GM21390 (cell line): ENCODE data around the gene C4orf50.
A peak's percentile ranks its signal among the peaks of the same experiment; 100 is the strongest.
"Not testable (repeated sequence)": the region's sequence is repeated elsewhere in the genome, so short reads cannot be mapped to it uniquely, and the experiment has no call there.

Source experiments
- ATAC-seq: cut with Tn5 transposase; IDR thresholded peaks from one replicate; pipeline ENCODE4 v1.9.1; 2021; ENCODE audit not compliant: unreplicated experiment

The C4orf50 gene

DNA sequence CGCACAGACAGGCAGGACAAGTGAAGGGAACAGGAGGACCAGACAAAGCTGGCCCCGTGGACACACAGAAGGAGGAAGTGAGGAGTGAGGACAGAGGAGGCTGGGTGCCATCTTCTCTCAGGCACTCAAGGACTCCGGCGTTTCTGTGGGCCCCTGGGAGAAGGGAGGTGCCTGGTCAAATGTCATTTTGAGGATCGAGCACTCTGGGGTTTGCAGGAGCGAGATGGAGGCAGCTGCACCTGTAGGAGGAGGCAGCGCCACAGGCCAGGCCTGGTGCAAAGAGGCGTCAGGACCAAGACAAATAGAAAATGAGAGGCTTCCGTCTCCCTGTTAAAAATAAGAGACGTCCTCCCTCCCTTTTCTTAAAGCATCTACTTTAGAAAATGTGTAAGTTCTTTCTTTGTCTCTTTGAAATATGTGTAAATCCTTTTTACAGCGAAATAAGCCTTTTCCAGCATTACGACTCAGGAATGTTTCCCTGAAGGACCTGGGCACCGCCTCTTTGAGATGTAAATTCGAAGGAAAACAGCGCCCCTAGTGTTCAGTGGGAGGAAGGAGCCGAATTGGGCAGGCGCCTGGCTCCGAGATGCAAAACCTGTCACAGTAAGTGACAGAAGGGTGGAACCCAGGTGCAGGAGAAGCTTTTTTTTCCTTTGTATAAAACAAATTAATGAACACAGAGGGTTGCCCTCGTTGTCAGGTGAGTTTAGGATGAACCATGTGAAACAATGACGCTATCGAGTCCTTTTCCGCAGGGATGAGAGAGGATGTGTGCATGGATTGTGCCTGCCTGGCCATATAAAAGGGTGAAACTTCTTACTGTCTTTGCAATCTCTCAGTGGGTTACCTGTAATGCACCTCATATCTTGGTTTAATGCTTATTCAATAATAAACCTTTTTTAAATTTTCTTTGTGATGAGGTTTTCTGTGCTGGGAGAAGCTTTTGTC is 1.4 kb upstream of the C4orf50 start:
- no peak for ATAC-seq

DNA sequence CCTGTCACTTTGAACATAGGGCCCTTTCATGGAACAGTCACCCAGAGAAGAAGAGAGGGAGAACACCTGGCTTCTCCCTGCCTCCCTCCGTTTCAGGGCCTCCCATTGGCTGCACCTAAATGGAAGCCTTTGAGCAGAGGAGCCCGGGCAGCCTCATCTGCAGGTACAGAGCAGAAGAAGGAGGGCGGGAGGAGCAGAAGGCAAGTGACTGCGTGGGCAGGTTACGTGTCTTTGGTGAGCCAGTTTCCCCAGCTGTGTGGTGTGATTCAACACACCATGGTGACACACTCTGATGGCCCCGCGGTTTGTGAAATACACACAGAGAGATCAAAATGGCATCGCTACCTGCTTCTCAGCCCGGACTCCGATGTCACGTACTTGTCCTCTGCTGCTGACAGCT is 431 bp downstream of the C4orf50 start:
- ATAC-seq, result no peak

DNA sequence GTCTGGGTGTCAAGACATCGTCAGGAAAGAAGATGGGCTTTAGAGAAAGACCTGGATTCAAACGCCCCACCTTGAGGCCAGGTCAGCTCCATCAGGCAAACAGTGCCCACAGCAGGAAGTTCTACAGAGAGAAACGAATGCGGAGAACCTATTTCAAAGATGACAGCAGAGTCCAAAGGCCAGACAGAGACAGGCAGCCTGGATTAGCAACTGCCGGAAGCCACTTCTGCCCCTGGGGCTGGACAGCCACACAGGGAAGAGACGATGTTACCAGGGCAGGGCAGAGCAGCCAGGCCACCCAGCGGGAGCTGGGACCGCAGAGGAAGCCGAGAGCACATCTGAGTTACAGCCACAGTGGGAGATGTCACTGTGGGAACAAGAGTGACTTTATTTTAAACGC is 1.2 kb downstream of the C4orf50 start:
- no peak for ATAC-seq

DNA sequence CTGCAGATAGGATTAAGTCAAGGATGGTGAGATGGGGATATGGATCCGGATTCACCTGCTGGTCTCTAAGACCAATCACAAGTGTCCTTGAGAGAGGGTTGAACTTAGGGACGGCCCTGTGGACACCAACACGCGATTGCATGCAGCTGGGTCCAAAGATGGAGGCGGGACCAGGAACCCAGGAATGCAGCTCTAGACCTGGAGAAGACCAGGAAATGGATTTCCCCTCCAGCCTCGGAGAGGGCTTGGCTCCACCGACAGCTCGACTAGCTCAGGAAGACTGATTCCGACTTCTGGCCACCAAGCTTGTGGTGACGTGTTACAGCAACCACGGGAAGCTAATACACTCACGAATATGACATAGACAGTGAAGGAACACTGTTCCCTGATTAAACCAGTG is 4.7 kb downstream of the C4orf50 start:
- no peak for ATAC-seq

DNA sequence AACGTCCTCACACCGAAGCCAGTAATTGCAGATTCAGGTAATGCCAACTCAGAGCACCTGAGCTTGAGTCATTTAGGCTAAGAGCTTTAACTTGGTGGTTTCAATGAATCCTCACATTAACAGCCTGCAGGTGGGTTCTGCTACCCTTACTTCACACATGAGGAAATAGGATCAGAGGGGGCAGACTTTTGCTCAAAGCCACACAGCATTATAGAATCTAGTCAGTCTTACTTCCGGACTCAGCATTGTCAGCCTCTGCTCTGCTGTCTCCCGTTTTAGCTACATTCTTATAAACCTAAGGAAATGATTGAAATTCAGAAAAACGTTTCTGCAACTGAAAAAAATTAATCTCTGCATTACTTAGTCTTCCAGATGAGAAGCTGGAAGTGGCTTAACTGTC is 6.0 kb downstream of the C4orf50 start:
- no peak for ATAC-seq

DNA sequence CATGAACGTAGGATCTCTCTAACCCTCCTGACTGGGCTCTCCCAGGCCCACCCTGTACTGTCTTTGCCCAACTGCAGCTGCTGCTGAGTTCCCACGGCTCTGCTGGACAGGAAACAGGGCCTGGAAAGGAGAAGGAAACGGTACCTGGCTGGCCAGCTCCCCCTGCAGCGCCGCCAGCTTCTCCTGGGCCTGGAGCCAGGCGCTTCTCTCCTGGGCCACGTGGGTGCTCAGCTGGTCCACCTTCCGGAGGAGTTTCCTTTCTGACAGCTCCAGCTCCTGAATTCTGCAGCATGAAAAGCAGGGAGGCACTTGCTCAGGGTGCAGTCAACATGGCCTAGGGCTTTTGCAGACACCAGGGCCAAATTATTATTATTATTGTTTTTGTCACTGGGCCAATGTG is 6.5 kb downstream of the C4orf50 start:
- no peak for ATAC-seq

DNA sequence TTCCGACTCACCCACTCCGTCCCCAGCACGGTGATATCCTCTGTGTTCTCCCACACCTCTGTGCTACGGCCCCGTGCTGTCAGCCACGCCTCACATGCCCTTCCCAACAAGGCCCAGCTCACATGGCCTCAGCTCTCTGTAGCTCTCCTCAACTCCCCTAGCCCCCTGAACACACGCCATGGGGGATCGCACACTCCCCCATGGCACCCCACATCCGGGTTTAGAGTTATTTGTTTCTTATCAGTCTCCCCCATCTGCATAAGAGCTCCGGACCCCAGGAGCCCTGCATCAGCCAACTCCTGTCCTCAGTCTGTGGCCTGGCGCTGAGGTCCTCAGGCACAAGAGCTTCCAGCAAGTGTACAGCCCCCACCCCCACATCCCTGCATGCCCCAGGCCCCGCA is 7.0 kb downstream of the C4orf50 start:
- no peak for ATAC-seq

DNA sequence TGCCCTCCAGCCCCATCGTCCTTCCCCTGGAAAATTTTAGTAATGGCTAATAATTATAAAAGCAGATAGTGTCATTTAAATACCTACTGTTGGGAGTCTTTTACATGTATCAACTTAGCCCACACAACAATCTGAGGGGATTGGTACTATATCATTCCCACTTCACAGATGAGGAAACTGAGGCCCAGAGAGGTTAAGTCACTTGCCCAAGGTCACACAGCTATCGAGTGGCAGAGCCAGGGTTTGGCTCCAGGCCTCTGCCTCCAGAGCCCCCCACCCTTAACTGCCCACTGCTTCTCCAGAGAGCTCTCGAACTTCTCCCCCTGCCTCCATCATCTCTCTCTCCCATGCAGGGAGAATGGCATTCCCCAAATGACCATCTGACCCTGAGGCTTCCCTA is 7.4 kb downstream of the C4orf50 start:
- ATAC-seq, result no peak

DNA sequence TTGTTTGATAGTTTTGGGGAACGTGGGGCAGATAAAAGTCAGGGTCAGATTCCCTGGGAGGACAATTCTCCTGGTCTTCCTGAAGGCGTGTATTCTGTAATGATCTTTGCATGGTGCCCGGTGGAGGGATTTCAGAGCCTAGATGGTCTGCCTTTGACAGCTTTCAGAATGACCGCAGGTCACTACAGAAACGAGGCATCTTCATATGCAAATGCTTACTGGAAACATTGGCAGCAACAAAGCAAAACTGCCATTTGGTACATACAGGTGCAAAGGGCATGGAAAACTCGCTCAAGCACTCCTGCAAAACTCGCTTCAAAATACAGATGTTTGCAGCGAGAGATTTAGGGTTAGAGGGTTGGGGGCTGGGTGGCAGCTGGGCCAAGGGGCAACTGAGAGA is 8.8 kb downstream of the C4orf50 start:
- ATAC-seq, result no peak

DNA sequence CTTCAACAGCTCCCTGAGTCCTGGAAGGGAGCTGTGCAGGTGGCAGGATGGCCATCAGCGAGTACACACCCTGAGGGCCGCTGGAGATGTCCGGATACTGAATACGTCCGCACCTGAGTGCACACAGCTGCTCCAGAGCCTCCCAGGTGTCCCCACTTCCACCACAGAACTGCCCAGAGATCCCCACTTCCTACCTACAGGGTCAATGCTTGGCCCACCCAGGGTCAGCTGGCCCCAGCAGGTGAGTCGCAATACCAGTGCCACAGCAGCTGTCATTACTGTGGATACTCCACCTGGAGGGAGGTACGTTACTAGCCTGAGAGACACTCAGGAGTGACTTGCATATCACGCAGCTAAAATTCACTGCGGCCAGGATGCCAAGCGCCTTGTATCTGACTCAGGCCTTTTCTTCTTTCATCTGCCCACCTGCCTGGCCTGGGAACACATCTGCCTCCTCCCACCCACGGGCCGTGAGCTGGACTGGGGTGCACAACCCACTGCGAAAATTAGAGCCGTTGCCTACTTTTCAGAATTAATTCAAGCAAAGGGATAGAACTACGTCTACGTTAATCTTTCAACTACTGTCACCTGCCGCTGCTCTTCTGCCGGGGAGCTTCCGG is 9.4 kb downstream of the C4orf50 start:
- no peak for ATAC-seq

DNA sequence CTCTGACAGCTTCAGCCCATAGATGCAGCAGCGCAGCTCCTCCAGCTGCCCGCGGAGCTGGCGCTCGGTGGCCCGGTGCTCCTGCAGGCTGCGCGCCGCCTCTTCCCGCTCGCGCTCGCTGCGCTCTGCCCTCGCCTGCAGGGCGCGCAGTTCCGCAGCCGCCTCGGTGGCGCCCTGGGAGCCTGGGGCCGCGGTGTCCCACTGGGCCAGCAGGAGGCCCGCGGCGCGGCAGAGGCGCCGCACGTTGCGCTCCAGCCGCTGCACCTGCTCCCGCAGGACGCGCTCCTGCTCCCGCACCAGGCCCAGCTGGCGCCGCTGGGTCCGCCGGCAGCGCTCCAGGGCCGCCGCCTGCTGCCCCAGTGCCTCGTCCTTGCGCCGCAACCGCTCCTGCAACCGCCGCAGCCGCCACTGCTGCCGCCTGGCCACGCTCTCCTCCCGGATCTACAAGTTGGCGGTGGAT is 10.1 kb downstream of the C4orf50 start:
- no peak for ATAC-seq

DNA sequence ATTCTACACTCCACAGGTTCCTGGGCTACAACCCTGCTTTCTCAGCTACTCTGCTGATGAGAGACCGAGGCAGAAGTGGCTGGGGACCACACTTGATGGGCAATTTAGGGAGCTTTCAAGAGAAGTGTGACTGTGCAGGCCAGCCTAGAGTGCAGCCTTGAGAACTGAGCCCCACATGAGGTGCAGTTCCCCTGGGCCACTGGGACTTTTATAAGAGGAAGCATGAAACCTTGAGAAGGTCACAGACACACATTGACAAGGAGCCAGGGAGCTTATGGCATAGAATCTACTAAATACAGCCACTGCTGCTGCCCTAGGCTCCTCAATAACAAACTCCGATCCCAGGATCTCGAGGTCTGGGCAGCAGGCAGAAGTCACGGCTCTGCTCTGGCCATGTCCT is 13.1 kb downstream of the C4orf50 start:
- ATAC-seq, result no peak

DNA sequence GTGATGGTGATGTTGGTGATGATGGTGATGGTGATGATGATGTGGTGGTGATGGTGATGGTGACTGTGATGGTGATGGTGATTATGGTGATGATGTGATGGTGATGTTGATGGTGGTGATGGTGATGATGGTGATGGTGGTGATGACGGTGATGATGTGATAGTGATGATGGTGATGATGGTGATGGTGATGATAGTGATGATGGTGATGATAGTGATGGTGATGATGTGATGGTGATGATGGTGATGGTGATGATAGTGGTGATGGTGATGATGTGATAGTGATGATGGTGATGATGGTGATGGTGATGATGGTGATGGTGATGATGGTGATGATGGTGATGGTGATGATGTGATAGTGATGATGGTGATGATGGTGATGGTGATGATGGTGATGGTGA is 14.7 kb downstream of the C4orf50 start:
- ATAC-seq, result not testable (repeated sequence)

DNA sequence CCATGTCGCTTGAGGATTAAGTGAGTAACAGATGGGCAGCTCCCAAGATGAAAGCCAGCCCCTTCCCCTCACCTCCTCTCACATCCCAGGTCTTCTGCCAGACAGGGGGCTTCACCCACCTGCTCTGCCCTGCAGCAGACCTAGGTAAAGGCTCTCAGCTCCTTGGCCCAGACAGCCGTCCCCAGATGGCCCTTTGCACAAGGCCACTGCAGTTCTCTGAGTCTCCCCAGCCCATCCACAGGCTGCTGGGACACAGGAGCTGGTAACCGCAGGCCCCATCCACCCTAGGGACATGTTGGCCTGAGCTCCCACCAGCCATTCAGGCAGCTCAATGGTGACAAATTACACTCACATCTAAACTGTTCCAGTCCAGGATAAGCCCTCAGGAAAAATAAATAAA is 15.3 kb downstream of the C4orf50 start:
- ATAC-seq, result no peak

DNA sequence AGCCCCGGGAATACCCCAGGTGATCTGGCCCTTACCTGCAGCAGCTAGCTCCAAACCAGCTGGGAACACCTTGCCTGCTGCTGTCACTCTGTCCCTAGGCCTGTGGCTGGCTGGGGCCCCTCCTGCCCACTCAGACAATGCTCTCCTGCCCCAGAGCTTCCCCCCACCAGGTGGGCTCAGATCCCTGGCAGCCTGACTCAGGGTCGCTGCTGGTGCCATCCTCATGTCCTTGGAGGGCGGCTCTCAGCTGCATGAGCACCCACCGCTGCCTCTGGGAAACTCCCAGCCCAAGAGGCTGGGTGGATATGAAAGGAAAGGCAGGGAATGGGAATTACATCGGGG is 15.8 kb downstream of the C4orf50 start:
- ATAC-seq, result no peak

DNA sequence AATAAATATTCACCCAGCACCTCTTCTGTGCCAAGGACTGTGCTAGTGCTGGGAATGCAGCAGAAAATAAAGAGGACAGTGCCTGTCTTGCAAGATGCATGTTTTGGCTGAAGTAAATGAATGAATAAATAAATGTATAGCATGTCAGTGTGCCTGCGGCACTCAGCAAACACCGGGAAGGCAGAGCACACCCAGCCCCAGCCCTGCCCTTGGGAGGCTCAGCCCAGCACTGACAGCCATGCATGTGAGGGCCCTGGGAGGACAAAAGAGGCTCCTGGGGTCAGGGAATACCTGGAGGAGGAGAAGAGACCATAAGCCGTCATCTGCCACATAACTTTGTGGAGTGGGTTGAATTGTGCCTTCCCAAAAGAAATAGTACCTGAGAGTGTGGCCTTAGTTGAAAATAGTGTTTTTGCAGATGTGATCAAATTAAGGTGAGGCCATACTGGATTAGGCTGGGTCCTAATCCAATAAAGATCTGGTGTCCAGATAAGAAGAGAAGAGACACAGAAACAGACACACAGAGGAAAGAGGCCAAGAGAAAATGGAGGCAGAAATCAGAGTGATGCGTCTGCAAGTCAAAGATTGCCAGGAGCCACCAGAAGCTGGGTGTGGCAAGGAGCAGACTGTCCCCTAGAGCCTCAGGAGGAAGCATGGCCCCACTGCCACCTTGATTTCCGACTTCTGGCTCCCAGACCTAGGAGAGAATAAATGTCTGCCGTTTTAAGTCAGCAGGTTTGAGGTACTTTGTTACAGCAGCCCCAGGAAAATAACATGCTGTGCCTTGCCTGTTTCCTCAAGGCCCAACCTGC is 16.3 kb downstream of the C4orf50 start:
- ATAC-seq, result no peak

DNA sequence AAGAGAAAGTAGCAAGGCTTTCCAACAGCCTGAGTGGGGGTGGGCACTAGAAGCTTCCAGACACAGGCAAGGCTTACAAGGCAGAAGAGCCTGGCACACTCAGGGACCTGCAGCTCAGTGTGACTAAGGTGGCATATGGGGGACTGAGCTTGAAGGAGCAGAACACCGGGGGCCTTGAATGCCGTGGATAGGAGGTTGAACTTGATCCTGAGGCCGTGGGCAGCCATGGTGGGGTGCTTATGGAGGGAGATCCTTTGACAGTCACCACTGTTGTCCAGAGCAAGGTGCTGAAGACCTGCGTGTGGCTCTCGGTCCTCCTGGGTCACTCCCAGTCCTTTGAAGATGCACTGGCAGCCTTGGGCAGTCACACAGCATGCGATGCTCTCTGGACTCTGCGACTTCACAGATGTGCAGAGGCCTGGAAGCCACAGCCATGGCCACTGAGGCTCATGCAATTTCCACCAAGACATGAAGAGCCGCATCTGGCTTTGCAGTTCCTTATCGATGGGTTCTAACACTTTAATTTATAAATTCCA is 18.3 kb downstream of the C4orf50 start:
- ATAC-seq, result no peak

DNA sequence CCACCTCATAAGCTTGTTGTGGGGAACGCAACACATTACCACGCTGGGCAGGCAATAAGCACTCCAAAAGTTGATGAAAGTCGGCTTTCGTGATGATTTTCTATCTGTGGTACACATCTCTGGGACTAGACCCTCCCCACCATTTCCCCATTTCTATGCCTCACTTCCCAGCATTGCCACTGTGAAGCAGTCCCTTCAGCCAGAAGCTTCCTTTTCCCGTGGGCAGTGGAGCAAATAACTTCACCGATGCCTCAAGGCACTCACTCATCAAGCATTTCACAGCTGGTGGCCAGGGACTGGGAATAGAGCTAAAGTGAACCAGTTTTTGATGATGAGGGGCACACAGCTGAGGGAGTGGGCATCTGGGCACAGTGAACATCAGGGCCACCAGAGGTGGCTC is 18.9 kb downstream of the C4orf50 start:
- ATAC-seq, result no peak

DNA sequence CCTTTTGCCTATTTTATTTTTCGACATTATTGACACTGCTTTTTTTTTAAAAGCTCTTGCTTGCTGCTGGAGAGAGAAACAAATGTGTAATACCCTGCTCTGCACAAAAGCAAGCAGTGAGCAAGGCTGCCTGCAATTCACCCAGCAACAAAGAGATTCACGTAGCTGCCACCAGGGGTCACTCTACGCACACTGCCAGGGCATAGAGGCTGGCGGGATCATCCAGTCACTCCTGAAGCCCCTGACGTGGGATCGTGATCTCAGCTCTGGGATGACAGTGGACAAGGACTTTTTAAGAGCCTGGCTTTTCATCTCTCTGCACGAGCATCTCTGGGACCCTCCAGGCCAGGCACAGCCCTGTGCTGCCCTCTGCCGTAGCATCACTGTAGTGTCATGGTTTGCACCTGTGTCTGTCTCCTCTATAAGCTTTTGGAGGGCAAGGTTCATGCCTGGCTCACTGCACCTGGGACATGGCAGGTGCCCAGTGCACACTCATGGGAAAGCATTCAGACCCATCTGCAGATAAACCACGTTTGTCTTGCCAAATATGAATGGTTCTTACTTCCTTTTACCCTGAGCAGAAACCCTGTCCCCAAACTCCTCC is 19.8 kb downstream of the C4orf50 start:
- ATAC-seq, result peak; percentile 75

DNA sequence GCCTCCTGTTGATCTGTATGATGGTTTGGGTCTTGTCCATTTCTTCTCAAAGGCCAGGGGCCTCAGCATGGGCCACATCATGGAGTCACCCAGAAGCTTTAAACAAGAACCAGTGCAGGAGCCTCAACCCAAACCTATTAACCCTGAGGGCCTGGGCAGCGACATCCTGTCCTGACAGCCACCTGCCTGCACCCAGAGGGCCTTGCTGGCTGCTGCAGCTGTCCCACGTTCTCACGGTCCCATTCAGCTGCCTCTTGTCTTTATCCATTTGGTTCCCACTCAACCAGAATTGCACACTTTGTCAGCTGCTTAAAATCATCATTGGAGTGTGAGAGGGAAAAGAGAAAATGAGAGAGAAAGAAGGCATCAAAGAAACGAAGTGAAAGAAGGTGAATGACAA is 21.6 kb downstream of the C4orf50 start:
- ATAC-seq, result no peak
